HG03135 (cell line): ENCODE results near the gene SLC16A3.
"Not testable (repeated sequence)": the region's sequence is repeated elsewhere in the genome, so short reads cannot be mapped to it uniquely, and the experiment has no call there.

Experiments used
- ATAC-seq: cut with Tn5 transposase; IDR thresholded peaks from one replicate; pipeline ENCODE4 v1.9.1; 2021; ENCODE audit warnings: mild to moderate bottlenecking, moderate library complexity; ENCODE audit not compliant: unreplicated experiment

SLC16A3 gene

GRCh38 chr17:82228842-82229697 is at the start of gene SLC16A3:
Gene SLC16A3 (plus strand): TSS chr17:82229042. CDS start chr17:82236009, 6,967 bp downstream.
- ATAC-seq: peak; percentile 49

GRCh38 chr17:82179412-82179811 is 49.4 kb upstream of the SLC16A3 start:
- ATAC-seq: no peak

GRCh38 chr17:82179946-82180475 is 48.8 kb upstream of the SLC16A3 start:
- no peak for ATAC-seq

- no peak for ATAC-seq
Measured at GRCh38 chr17:82180776-82181528, 47.9 kb upstream of the SLC16A3 start.

- ATAC-seq: no peak
Measured at GRCh38 chr17:82184761-82185160, 44.1 kb upstream of the SLC16A3 start.

- no peak for ATAC-seq
Measured at GRCh38 chr17:82186221-82186620, 42.6 kb upstream of the SLC16A3 start.

GRCh38 chr17:82187500-82187899 is 41.3 kb upstream of the SLC16A3 start:
- ATAC-seq: no peak

GRCh38 chr17:82188001-82188961 is 40.6 kb upstream of the SLC16A3 start:
- no peak for ATAC-seq

GRCh38 chr17:82193050-82193449 is 35.8 kb upstream of the SLC16A3 start:
- not testable (repeated sequence) for ATAC-seq

GRCh38 chr17:82193520-82194220 is 35.2 kb upstream of the SLC16A3 start:
- ATAC-seq: no peak

GRCh38 chr17:82194765-82195164 is 34.1 kb upstream of the SLC16A3 start:
- ATAC-seq: no peak

GRCh38 chr17:82195675-82196672 is 32.9 kb upstream of the SLC16A3 start:
- ATAC-seq: no peak

GRCh38 chr17:82198092-82198491 is 30.8 kb upstream of the SLC16A3 start:
- no peak for ATAC-seq

GRCh38 chr17:82199496-82199895 is 29.3 kb upstream of the SLC16A3 start:
- ATAC-seq: no peak

- ATAC-seq: no peak
Measured at GRCh38 chr17:82200135-82200534, 28.7 kb upstream of the SLC16A3 start.

- ATAC-seq: no peak
Measured at GRCh38 chr17:82200743-82201497, 27.9 kb upstream of the SLC16A3 start.

GRCh38 chr17:82201498-82201910 is 27.3 kb upstream of the SLC16A3 start:
- no peak for ATAC-seq

- ATAC-seq: no peak
Measured at GRCh38 chr17:82202981-82203380, 25.9 kb upstream of the SLC16A3 start.
